Measurements from ENCODE around the gene WFS1. TPM values are rescaled to one million over a fixed set of nuclear protein-coding genes. Genes with fewer than 3 reads are reported as not detected.

WFS1 gene
- total RNA-seq, 1 donor from 2014 or later, result 29.2 TPM

GRCh38 chr4:6346373-6347110 is 76.9 kb downstream of the WFS1 start:
- Mint-ChIP-seq H3K36me3 (ENCODE audit: unreplicated experiment) (no peaks in the 10 kb centered on the region), H3K9me3 (ENCODE audit: unreplicated experiment) (no peaks in the 10 kb centered on the region), H3K4me3 (ENCODE audit: unreplicated experiment) (no peak overlapping the region), H3K27me3 (ENCODE audit: unreplicated experiment) (peaks cover 21% of the 10 kb centered on the region), H3K27ac (ENCODE audit: unreplicated experiment) (no peak overlapping the region), H3K4me1 (ENCODE audit: unreplicated experiment) (no peaks in the 10 kb centered on the region)
- TF ChIP-seq CTCF (IDR thresholded peaks at IDR 0.05), result no peak
- no peak for DNase-seq (ENCODE audit: extremely low spot score, unreplicated experiment)

- no peak for TF ChIP-seq CTCF (IDR thresholded peaks at IDR 0.05)
- no peaks in the 10 kb centered on the region for H3K4me1 Mint-ChIP-seq (ENCODE audit: unreplicated experiment)
- H3K36me3 Mint-ChIP-seq (ENCODE audit: unreplicated experiment), result no peaks in the 10 kb centered on the region
- peaks cover 19% of the 10 kb centered on the region for H3K27me3 Mint-ChIP-seq (ENCODE audit: unreplicated experiment)
- no peak overlapping the region for H3K27ac Mint-ChIP-seq (ENCODE audit: unreplicated experiment)
- H3K4me3 Mint-ChIP-seq (ENCODE audit: unreplicated experiment), result no peak overlapping the region
- no peaks in the 10 kb centered on the region for H3K9me3 Mint-ChIP-seq (ENCODE audit: unreplicated experiment)
- no peak for DNase-seq (ENCODE audit: extremely low spot score, unreplicated experiment)
These were observed 77.9 kb downstream of the WFS1 start for GRCh38 chr4:6347511-6348045.

GRCh38 chr4:6348408-6348807 is 78.8 kb downstream of the WFS1 start:
- DNase-seq (ENCODE audit: extremely low spot score, unreplicated experiment), result no peak
- no peak overlapping the region for H3K27ac Mint-ChIP-seq (ENCODE audit: unreplicated experiment)

GRCh38 chr4:6349896-6350603 is 80.4 kb downstream of the WFS1 start:
- TF ChIP-seq CTCF (IDR thresholded peaks at IDR 0.05), result no peak
- H3K27me3 Mint-ChIP-seq (ENCODE audit: unreplicated experiment), result peaks cover 16% of the 10 kb centered on the region
- H3K27ac Mint-ChIP-seq (ENCODE audit: unreplicated experiment), result no peak overlapping the region
- no peaks in the 10 kb centered on the region for H3K36me3 Mint-ChIP-seq (ENCODE audit: unreplicated experiment)
- no peak for DNase-seq (ENCODE audit: extremely low spot score, unreplicated experiment)
- no peak overlapping the region for H3K4me3 Mint-ChIP-seq (ENCODE audit: unreplicated experiment)
- no peaks in the 10 kb centered on the region for H3K4me1 Mint-ChIP-seq (ENCODE audit: unreplicated experiment)
- no peaks in the 10 kb centered on the region for H3K9me3 Mint-ChIP-seq (ENCODE audit: unreplicated experiment)

More at GRCh38 chr4:6348408-6348807, 78.8 kb downstream of the WFS1 start:
- TF ChIP-seq CTCF (IDR thresholded peaks at IDR 0.05), result no peak
- Mint-ChIP-seq H3K27me3 (ENCODE audit: unreplicated experiment) (peaks cover 16% of the 10 kb centered on the region), H3K4me3 (ENCODE audit: unreplicated experiment) (no peak overlapping the region), H3K36me3 (ENCODE audit: unreplicated experiment) (no peaks in the 10 kb centered on the region), H3K4me1 (ENCODE audit: unreplicated experiment) (no peaks in the 10 kb centered on the region), H3K9me3 (ENCODE audit: unreplicated experiment) (no peaks in the 10 kb centered on the region)

GRCh38 chr4:6350646-6351045 is 81.0 kb downstream of the WFS1 start:
- DNase-seq (ENCODE audit: extremely low spot score, unreplicated experiment), result no peak
- Mint-ChIP-seq H3K4me1 (ENCODE audit: unreplicated experiment) (no peaks in the 10 kb centered on the region), H3K27ac (ENCODE audit: unreplicated experiment) (no peak overlapping the region), H3K36me3 (ENCODE audit: unreplicated experiment) (no peaks in the 10 kb centered on the region), H3K4me3 (ENCODE audit: unreplicated experiment) (no peak overlapping the region), H3K9me3 (ENCODE audit: unreplicated experiment) (no peaks in the 10 kb centered on the region), H3K27me3 (ENCODE audit: unreplicated experiment) (peaks cover 14% of the 10 kb centered on the region)
- TF ChIP-seq CTCF (IDR thresholded peaks at IDR 0.05), result no peak

Measured in osteocyte (in vitro differentiated cells).